ENCODE data around the gene COG3. TPM values are rescaled to one million over a fixed set of nuclear protein-coding genes. Genes with fewer than 3 reads are reported as not detected.

Gene COG3
- total and polyA plus RNA-seq, 2 experiments from 2014 or later: 26.2 to 82.9 TPM

- Histone ChIP-seq H3K27ac (no peak overlapping the region), H3K4me3 (no peak overlapping the region), H3K36me3 (peaks cover 32% of the 10 kb centered on the region), H3K9me3 (ENCODE audit: low read depth) (no peaks in the 10 kb centered on the region), H3K27me3 (no peaks in the 10 kb centered on the region), H3K4me1 (ENCODE audit: low read depth) (no peaks in the 10 kb centered on the region)
- DNase-seq (ENCODE audit: low read depth in 1 of 2, low spot score in 1 of 2): no peak
- TF ChIP-seq, protein P1, sequence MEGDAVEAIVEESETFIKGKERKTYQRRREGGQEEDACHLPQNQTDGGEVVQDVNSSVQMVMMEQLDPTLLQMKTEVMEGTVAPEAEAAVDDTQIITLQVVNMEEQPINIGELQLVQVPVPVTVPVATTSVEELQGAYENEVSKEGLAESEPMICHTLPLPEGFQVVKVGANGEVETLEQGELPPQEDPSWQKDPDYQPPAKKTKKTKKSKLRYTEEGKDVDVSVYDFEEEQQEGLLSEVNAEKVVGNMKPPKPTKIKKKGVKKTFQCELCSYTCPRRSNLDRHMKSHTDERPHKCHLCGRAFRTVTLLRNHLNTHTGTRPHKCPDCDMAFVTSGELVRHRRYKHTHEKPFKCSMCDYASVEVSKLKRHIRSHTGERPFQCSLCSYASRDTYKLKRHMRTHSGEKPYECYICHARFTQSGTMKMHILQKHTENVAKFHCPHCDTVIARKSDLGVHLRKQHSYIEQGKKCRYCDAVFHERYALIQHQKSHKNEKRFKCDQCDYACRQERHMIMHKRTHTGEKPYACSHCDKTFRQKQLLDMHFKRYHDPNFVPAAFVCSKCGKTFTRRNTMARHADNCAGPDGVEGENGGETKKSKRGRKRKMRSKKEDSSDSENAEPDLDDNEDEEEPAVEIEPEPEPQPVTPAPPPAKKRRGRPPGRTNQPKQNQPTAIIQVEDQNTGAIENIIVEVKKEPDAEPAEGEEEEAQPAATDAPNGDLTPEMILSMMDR (IDR thresholded peaks at IDR 0.05; ENCODE audit: low read depth, low read length): no peak
Measured at GRCh38 chr13:45506811-45507210, 42.1 kb downstream of the COG3 start.

GRCh38 chr13:45508776-45509175 lies 44.0 kb downstream of the COG3 start:
- TF ChIP-seq, protein P1 (IDR thresholded peaks at IDR 0.05; ENCODE audit: low read depth, low read length): no peak
- H3K4me3 ChIP-seq: no peak overlapping the region
- DNase-seq (ENCODE audit: low read depth in 1 of 2, low spot score in 1 of 2): no peak
- H3K9me3 ChIP-seq (ENCODE audit: low read depth): no peaks in the 10 kb centered on the region
- H3K36me3 ChIP-seq: peaks cover 40% of the 10 kb centered on the region
- no peaks in the 10 kb centered on the region for H3K27me3 ChIP-seq
- no peaks in the 10 kb centered on the region for H3K4me1 ChIP-seq (ENCODE audit: low read depth)
- no peak overlapping the region for H3K27ac ChIP-seq

DNA sequence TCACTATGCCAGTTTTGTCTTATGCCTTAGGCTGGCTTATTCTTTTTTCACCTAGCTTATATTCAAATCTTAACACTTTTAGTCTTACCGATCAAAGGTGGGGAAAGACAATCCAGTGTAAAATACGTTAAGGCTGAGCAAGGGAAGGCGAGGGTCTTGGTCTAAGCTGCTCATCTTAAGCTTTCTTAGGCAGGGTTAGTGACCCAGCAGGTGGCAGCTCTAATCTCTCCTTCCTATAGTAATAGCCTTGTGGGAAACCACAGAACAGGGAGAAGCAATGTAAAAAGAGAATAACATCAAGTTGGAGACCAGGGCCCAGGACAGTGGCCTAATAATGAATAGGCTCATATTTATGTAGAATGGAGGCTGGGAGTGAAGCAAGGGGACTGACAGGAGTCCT lies 45.9 kb downstream of the COG3 start:
- H3K4me3 ChIP-seq: no peak overlapping the region
- no peak overlapping the region for H3K27ac ChIP-seq
- H3K27me3 ChIP-seq: no peaks in the 10 kb centered on the region
- peaks cover 31% of the 10 kb centered on the region for H3K36me3 ChIP-seq
- no peaks in the 10 kb centered on the region for H3K4me1 ChIP-seq (ENCODE audit: low read depth)
- no peaks in the 10 kb centered on the region for H3K9me3 ChIP-seq (ENCODE audit: low read depth)
- TF ChIP-seq, protein P1 (IDR thresholded peaks at IDR 0.05; ENCODE audit: low read depth, low read length): no peak
- no peak for DNase-seq (ENCODE audit: low read depth in 1 of 2, low spot score in 1 of 2)

DNA sequence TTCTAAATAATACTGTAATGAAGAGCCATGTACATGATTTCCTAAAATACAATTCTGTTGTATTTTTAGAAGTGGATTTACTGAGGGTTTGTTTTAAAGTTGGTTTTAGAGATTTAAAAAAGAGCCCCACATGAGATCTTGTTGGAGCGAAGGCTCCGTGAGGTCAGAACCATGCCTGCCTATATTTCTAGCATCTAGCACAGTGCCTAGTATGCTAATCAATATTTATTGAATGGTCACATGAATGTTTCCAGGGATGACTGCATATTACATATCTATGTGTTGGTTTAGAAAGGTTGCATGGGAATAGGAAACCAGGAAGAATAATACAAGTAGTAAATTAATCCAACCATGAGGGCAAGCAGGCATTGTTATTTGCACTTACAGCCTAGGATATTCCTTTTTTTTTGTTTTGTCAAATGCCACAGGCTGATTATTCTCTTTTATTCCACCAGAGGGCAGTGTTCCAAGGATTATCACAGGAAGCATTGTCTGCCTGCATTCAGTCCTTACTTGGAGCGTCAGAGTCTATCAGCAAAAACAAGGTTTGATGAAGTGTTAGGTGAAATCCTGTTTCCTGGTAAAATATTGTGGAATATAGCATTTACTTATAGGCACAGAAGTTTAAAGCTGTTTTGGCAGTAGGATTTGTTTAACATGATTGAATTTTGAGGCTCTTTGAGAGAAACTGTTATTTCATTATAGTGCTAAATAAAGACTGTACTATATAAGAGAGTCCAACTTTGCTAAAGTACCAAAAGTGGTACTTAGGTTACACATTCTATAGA lies 46.8 kb downstream of the COG3 start:
- Histone ChIP-seq H3K9me3 (ENCODE audit: low read depth) (no peaks in the 10 kb centered on the region), H3K36me3 (peaks cover 35% of the 10 kb centered on the region), H3K27me3 (no peaks in the 10 kb centered on the region), H3K4me3 (no peak overlapping the region), H3K27ac (no peak overlapping the region), H3K4me1 (ENCODE audit: low read depth) (no peaks in the 10 kb centered on the region)
- DNase-seq (ENCODE audit: low read depth in 1 of 2, low spot score in 1 of 2): peak; percentile 78 to 85
- TF ChIP-seq, protein P1 (IDR thresholded peaks at IDR 0.05; ENCODE audit: low read depth, low read length): peak; percentile 80

- Histone ChIP-seq H3K36me3 (peaks cover 33% of the 10 kb centered on the region), H3K27ac (no peak overlapping the region), H3K4me3 (no peak overlapping the region), H3K4me1 (ENCODE audit: low read depth) (no peaks in the 10 kb centered on the region), H3K27me3 (no peaks in the 10 kb centered on the region), H3K9me3 (ENCODE audit: low read depth) (no peaks in the 10 kb centered on the region)
- DNase-seq (ENCODE audit: low read depth in 1 of 2, low spot score in 1 of 2): no peak
- TF ChIP-seq, protein P1 (IDR thresholded peaks at IDR 0.05; ENCODE audit: low read depth, low read length): no peak
Measured at GRCh38 chr13:45512098-45512496, 47.4 kb downstream of the COG3 start.
